ENCODE data around the gene PER1.

DNA sequence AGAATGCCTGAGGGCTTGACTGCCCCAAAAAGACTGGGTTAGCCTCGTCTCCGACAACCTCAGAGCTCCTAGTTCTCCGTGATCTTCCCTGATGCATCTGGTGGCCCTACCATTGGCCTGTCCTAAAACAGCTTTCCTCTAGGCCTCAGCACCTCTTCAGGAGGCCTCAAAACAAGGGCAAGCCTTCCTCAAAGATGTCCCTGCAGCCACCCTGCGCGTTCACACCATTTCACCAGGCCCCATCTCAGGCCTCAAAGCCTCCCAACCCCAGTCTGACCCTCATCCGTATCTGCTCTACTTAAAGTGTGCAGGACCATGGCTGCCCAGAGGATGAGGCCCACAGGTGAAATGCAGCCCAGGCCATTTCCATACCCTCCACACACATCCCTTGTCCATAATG, 41.3 kb downstream of the PER1 start:
- TF ChIP-seq CTCF (IDR thresholded peaks at IDR 0.05; ENCODE audit: insufficient read depth, low read length, poor library complexity, severe bottlenecking) (no peak), EZH2phosphoT487 (conservative IDR thresholded peaks at IDR 0.05; ENCODE audit: low read length) (no peak)
